GM04503 (cell line): ENCODE data around the gene PDZRN4.
"Not testable (repeated sequence)": the region's sequence is repeated elsewhere in the genome, so short reads cannot be mapped to it uniquely, and the experiment has no call there.

ENCODE experiments used
- DNase-seq: peaks from one replicate; pipeline ENCODE4 v3.0.0-alpha.2; 2012; ENCODE audit warnings: low read depth

PDZRN4 gene

DNA sequence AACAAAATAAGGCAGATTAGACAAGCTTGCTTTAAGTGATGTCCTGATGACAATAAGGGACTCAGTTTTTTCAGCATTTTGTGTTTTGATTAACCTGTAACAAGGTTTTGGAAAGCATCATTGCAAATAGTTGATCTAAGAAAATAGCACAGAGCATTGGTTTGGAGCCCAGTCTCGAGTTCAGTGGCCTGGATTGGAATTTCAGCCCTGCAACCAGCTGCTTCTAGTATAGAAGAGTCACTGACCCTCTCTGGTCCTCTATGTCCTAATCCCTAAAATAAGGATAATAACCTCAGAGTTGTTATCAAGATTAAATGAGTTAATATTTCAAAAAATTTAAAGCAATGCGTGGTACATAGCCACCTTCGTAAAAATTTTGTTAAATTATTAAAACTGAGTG is 25.5 kb downstream of the PDZRN4 start:
- no peak for DNase-seq

DNA sequence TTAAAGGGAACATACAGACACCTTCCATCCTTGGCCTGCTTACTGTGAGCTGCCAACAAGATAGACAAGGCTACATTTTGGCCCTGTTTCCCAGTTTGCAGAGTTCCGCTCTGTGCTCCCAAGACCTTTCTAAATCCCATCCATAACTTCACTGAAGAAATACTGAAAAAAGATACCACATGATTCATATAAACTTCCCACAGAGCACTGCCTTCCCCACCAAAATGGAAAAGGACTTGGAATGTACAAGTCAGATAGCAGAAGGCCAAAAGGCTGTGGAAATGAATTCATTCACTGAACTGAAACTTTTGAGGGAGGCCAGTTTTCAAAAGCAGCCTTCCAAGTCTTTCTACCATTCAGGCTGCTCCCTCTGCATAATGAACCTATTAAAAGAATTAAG is 29.6 kb downstream of the PDZRN4 start:
- no peak for DNase-seq

- no peak for DNase-seq
These were observed 32.8 kb downstream of the PDZRN4 start for GRCh38 chr12:41220931-41221330.

DNA sequence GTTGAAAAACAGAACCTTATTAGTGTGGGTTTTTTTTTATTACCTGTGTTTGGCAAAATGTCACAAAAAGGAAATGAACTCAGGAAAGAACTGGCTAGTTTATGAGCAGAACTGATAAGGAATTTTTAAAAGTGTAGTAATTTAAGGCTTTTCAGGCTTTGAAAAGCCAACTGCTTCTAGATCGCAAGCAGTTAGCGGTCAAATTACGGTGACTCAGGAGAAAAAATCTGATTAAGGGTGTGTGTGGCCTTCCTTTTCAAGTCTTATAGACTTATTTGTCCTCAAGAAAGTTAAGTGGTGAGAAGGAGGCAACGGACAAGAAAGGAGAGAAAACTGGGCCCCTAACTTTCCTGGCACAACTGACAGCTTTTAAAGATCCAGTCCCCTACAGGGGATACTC is 33.4 kb downstream of the PDZRN4 start:
- no peak for DNase-seq

- no peak for DNase-seq
These were observed 35.5 kb downstream of the PDZRN4 start for GRCh38 chr12:41223600-41223999.

- no peak for DNase-seq
These were observed 35.9 kb downstream of the PDZRN4 start for GRCh38 chr12:41224066-41224465.

GRCh38 chr12:41225179-41225578 is 37.1 kb downstream of the PDZRN4 start:
- DNase-seq = no peak

DNA sequence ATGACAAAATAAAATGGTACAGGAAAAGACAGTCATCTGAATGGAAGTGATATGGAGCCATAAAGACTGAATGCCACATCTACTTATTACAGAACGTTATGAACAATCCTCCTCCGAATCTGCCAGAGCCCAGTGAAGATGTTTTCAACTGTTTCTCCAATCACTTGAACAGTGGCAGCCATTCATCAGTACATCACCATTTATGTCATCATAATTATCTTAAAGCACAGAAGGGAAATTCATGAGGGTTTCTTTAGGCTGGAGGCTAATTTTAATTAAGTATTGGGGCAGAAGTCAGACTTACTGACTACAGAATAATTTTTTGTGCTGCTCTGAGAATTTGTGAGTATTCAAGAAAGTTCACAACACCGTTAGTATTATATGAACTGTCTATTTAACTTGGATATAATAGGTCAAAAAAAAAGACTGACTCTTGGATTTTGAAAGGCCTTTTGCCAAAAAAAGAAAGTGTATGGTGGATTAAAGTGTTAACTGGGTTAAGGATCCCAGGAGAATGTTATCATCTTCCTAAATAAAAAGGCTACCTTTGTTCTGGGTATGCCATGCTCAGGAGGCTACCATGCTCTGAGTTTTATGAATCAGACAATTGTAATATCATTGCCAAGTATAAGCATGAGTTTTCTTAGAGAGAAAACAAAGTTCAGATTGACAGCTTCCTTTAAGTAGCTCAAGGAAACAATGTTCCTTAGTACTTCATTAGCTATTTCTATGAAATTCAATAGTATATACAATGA is 40.1 kb downstream of the PDZRN4 start:
- DNase-seq = no peak

DNA sequence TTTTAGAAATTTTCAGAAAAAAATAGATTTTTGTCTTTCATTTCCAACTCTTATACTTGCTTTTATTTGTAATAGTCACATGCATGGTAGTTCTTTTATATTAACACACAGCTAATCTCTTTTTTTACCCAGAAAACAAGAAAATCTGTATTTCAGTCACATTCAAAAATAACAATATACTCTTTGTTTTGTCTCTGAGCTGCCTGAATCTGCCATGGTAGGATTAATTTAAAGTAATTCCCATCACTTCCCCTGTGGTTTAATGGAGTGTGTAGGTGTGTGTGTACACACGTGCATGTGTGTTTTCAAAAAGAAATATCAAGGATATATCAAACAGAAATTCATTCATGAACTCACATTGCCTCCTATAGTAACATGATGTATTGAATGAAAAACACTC is 42.6 kb downstream of the PDZRN4 start:
- DNase-seq = no peak

GRCh38 chr12:41234692-41235091 is 46.6 kb downstream of the PDZRN4 start:
- DNase-seq = no peak

DNA sequence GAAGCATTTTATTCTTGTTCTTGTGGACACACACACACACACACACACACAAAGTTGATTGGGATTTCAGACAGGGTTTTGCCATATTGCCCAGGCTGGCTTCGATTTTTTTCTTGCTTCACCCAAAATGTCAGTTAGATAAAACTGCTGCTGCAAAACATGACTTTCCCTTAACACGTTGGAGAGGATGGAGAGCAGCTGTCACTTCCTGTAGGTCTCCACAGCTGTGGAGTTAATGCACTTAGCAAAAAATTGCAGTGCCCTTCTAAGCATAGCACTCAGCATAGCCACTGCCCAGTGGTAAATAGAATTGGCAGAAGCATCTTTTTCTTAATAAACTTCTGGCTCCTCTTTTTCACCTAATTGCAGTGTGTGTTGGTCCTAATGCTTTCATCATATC is 54.5 kb downstream of the PDZRN4 start:
- DNase-seq = no peak

DNA sequence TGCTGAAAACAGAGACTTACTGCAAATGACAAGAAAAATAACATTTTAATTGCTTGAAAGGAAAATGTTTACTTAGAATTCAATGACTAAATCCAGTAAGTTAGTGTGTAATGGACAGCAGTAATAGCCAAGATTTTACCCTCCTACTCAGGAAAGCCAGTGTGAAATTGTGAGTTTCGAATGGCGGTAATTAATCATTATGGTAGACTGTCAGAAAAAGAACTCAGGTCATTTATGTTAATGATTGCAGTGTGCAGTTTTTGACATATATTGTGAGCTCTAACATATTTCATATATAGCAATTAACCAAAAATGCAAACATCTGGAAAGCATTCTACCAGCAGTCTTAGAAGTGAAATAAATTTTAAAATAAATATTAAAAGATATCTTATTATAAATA is 60.3 kb downstream of the PDZRN4 start:
- DNase-seq = no peak

DNA sequence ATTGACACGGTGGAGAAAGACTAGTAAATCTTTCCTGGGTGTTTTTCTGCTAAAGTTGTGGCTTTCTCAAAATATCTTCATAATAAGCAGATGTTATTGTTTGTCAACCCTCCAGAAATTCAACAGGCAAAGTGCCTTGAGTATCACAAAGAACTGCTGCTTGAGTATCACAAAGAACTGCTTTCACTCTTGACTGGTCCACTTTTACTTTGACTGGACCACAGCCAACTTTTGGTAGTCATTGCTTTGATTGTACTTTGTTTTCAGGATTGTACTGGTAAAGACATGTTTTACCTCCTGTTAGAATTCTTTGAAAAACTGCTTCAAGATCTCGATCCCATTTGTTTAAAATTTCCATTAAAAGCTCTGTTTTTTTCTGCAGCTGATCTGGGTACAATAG is 62.6 kb downstream of the PDZRN4 start:
- DNase-seq = no peak

DNA sequence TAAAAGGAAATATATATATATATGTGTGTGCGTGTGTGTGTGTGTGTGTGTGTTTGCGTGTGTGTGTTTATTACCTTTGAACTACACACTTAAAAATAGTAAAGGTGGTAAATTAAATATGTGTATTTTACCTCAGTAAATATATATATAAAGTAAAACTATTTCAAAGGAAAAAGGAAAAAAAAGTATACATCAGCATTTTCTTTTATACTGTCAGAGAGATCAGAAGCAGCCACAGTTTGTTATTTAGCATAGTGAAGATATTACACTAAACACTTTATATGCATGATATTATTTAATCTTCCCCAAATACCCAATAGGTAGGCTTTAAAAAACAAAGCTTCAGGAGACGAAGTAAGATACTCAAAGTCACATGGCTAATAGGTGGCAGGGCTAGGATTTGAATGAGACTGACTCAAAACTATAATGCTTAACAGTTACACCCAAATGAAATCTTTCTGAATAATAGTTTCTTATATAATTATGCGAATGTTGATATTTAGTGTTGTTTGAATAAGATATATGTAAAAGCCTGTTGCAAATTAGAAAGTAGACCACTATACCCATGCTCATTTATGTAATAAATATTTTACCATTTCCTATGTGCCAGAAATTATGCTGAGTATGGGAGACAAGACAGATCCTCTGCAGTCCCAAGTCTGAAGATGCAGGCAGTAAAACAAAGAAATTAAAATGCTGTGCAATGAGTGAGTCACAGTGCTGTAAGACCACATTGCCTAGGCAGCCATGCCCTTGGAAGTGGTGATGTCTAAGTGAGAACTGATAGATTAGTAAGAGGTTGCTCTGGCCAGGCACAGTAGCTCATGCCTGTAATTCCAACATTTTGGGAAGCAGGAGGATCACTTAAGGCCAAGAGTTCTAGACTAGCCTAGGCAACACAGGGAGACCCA is 66.1 kb downstream of the PDZRN4 start:
- DNase-seq = no peak

DNA sequence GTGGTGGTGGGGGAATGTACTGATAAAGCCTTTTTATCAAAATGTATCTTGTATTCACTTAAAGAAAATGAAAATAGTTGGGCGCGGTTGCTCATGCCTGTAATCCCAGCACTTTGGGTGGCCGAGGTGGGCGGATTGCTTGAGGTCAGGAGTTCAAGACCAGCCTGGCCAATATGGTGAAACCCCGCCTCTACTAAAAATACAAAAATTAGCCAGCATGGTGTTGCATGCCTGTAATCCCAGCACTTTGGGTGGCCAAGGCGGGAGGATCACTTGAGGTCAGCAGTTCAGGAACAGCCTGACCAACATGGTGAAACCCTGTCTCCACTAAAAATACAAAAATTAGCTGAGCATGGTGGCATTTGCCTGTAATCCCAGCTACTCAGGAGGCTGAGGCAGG is 75.1 kb downstream of the PDZRN4 start:
- not testable (repeated sequence) for DNase-seq

DNA sequence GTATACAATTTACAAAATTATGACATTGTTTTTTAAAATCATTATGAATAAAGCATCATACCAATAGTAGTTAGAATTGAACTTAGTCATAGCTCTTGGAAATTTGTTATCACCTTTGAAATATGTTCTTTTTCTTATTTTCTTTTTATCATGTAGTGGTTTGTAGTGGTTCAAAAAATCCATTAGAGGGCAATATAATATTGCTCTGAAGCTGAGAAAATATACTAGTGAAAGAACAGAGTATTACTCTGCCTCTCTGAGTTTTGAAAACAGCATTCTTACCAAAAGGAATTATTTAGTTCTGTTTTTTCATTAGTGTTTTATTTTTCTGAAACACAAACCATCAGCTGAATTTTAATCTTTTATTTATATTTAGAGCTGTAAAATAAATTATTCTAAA is 76.2 kb downstream of the PDZRN4 start:
- DNase-seq = no peak

DNA sequence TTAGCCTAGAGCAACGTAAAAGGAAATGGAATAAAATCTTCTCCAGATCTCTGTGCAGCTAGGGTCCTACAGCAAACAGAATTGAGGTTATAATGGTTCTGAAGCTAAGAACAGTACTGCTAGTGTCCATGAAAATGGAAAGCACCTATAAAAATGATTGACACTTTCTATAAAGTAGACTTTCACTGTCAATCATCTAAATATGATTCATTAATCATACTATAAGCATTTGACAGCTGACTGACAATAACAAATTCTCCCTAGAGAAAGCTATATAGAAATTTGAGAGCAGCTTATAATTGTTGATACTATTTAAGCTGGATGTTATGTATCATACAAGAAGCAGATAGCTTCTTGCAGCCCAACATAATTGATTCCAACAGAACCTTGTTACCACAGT is 80.9 kb downstream of the PDZRN4 start:
- DNase-seq = no peak

GRCh38 chr12:41271489-41271888 is 83.4 kb downstream of the PDZRN4 start:
- no peak for DNase-seq

DNA sequence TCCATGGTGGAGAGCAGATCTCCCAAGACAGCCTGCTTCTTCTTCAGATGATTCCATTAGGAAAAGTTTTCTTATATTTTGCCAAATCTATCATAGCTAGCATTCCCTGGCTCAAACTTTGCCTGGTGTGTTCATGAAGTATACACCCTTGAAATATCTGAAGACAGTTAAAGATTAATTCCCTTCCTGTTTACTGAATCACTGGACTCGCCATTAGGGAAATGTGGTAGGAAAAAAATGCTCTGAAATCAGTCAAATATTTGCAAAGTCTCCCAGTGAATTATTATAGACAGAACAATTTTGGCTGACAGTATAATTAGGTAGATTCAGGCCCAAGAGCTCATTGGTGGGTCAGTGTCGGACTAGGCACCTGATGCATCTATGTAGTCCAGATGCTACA is 86.5 kb downstream of the PDZRN4 start:
- DNase-seq = no peak

- DNase-seq = no peak
These were observed 89.2 kb downstream of the PDZRN4 start for GRCh38 chr12:41277100-41277945.

DNA sequence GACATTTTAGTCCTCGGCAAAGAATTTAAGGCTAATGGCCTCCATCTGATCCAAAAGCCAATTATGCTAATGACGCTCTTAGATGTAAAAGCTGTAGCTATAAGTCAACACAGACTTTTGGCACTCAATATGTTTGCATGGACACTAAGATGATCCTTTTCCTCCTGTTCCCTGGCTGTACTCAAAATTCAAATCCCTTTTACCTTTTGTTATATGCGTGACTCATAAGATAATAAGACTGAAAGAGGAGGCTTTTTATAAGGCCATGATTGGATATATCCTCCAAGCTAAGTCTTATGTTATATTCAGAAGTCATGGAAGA is 89.8 kb downstream of the PDZRN4 start:
- no peak for DNase-seq

- DNase-seq = not testable (repeated sequence)
These were observed 92.4 kb downstream of the PDZRN4 start for GRCh38 chr12:41280341-41281095.
